WTC11 (cell line): ENCODE measurements around the gene INPP5K.

Experiments
- CTCF ChIP-seq: fragments of 200-600 bp; IDR thresholded peaks from 2 replicates; pipeline ENCODE4 v1.8.0; 2022; ENCODE audit warnings: antibody characterized with exemption
- ESRRA ChIP-seq: sonication (generic); formaldehyde crosslinking; IDR thresholded peaks from 2 replicates; pipeline ENCODE4 v1.8.1; 2022; ENCODE audit warnings: mild to moderate bottlenecking, missing genetic modification reagents, borderline replicate concordance
- ETV6 ChIP-seq: sonication (generic); formaldehyde crosslinking; IDR thresholded peaks from 2 replicates; pipeline ENCODE4 v1.8.1; 2022; ENCODE audit warnings: mild to moderate bottlenecking, missing genetic modification reagents
- MAX ChIP-seq: sonication (generic); formaldehyde crosslinking; IDR thresholded peaks from 2 replicates; pipeline ENCODE4 v1.8.0; 2022; ENCODE audit warnings: mild to moderate bottlenecking, missing genetic modification reagents
- NFATC4 ChIP-seq: fragments of 250-450 bp; sonication (Bioruptor Pico); IDR thresholded peaks from 2 replicates; pipeline ENCODE4 v1.9.0; 2021; ENCODE audit warnings: mild to moderate bottlenecking
- PRDM15 ChIP-seq: sonication (generic); formaldehyde crosslinking; IDR thresholded peaks from 2 replicates; pipeline ENCODE4 v1.8.0; 2022; ENCODE audit warnings: missing genetic modification reagents
- SP1 ChIP-seq: sonication (generic); formaldehyde crosslinking; conservative IDR thresholded peaks from 2 replicates; pipeline ENCODE4 v1.8.1; 2022; ENCODE audit warnings: missing genetic modification reagents
- USF2 ChIP-seq: sonication (generic); formaldehyde crosslinking; IDR thresholded peaks from 2 replicates; pipeline ENCODE4 v1.8.1; 2023; ENCODE audit warnings: mild to moderate bottlenecking, missing genetic modification reagents, moderate library complexity

GRCh38 chr17:1551741-1552140, 35.3 kb upstream of the INPP5K start:
- TF ChIP-seq CTCF (no peak), ETV6 (CRISPR knock-in tag) (no peak), MAX (CRISPR knock-in tag) (no peak), NFATC4 (CRISPR knock-in tag) (no peak), SP1 (CRISPR knock-in tag) (no peak), PRDM15 (CRISPR knock-in tag) (no peak), USF2 (CRISPR knock-in tag) (no peak), ESRRA (CRISPR knock-in tag) (no peak)
